ENCODE results near the gene GNB1L.
"Not testable (repeated sequence)": the region's sequence is repeated elsewhere in the genome, so short reads cannot be mapped to it uniquely, and the experiment has no call there.

DNA sequence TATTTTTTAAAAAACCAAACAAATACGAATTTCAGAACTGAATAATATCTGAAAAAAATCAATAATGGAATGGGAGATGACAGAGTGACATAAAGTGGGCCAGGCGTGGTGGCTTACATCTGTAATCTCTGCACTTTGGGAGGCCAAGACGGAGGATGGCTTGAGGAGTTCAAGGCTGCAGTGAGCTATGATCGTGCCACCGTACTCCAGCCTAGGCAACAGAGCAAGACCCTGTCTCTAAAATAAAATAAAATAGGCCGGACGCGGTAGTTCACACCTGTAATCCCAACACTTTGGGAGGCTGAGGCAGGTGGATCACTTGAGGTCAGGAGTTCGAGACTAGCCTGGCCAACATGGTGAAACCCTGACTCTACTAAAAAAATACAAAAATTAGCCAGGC, 21.3 kb downstream of the GNB1L start:
- not testable (repeated sequence) for TF ChIP-seq HDAC2 (IDR thresholded peaks at IDR 0.05); EZH2 (IDR thresholded peaks at IDR 0.05; ENCODE audit: borderline replicate concordance, control insufficient read depth, low read depth, low read length); SIN3A (IDR thresholded peaks at IDR 0.05; ENCODE audit: low read depth, low read length)

All from GM12878 (cell line).